Subcutaneous adipose tissue (tissue), 4 donors: ENCODE measurements around the gene DCDC2C. TPM values are rescaled to one million over a fixed set of nuclear protein-coding genes. Genes with fewer than 3 reads are reported as not detected.

ENCODE experiments used
- CTCF ChIP-seq: fragments of 450-650 bp; IDR thresholded peaks from one replicate; pipeline ENCODE4 v1.5.1; 2016; ENCODE audit warnings: low read depth, mild to moderate bottlenecking, control low read depth, antibody characterized with exemption, moderate library complexity
- total RNA-seq, 4 donors: library from RNA; depleted of rRNA; stranded (reverse); fragments of >200 nt; gene quantifications; one replicate each; pipeline ENCODE4 v1.1.0, GENCODE V29; 2016

DCDC2C gene
- total RNA-seq, 4 donors from 2014 or later, result not detected

- no peak for TF ChIP-seq CTCF
Observed at GRCh38 chr2:3730646-3731045, 27.3 kb downstream of the DCDC2C start.

GRCh38 chr2:3731829-3732228 is 28.5 kb downstream of the DCDC2C start:
- TF ChIP-seq CTCF, result no peak

GRCh38 chr2:3736112-3736511 is 32.7 kb downstream of the DCDC2C start:
- TF ChIP-seq CTCF, result no peak

- TF ChIP-seq CTCF, result no peak
Observed at GRCh38 chr2:3737128-3737527, 33.8 kb downstream of the DCDC2C start.

- TF ChIP-seq CTCF, result no peak
Observed at GRCh38 chr2:3738454-3738853, 35.1 kb downstream of the DCDC2C start.

GRCh38 chr2:3739313-3739712 is 35.9 kb downstream of the DCDC2C start:
- no peak for TF ChIP-seq CTCF

GRCh38 chr2:3741396-3741795 is 38.0 kb downstream of the DCDC2C start:
- TF ChIP-seq CTCF, result no peak
